ENCODE results near the gene TMEM125. TPM values are rescaled to one million over a fixed set of nuclear protein-coding genes. Genes with fewer than 3 reads are reported as not detected.

Gene TMEM125
- total RNA-seq, 4 donors from 2014 or later, result 0.24 to 1.0 TPM; not detected in 2

DNA sequence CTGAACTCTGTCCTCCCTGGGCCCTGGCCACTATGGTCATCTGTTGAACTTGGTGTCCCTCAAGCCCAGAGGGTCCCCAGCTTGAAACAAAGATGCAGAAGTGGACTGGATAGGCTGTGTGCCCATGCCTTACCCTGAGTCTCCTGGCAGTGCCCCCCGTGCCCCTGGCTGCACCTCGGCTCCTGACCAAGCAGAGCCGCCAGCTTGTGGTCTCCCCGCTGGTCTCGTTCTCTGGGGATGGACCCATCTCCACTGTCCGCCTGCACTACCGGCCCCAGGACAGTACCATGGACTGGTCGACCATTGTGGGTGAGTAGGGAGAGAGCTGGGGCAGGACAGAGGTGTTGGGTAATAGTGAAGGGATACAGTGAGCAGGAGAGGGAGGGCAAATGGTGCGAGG lies 41.7 kb downstream of the TMEM125 start:
- no peak for ATAC-seq (ENCODE audit: low FRiP score)

DNA sequence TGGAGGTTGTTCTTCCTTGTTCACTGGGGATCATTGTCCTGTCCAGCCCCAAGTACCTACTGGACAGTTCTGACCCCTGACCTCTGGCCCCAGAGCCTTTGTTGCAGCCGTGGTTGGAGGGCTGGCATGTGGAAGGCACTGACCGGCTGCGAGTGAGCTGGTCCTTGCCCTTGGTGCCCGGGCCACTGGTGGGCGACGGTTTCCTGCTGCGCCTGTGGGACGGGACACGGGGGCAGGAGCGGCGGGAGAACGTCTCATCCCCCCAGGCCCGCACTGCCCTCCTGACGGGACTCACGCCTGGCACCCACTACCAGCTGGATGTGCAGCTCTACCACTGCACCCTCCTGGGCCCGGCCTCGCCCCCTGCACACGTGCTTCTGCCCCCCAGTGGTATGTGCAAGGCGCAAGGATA lies 42.4 kb downstream of the TMEM125 start:
- no peak for ATAC-seq (ENCODE audit: low FRiP score)
- no peak for DNase-seq (ENCODE audit: low spot score)
- TF ChIP-seq, protein P1, sequence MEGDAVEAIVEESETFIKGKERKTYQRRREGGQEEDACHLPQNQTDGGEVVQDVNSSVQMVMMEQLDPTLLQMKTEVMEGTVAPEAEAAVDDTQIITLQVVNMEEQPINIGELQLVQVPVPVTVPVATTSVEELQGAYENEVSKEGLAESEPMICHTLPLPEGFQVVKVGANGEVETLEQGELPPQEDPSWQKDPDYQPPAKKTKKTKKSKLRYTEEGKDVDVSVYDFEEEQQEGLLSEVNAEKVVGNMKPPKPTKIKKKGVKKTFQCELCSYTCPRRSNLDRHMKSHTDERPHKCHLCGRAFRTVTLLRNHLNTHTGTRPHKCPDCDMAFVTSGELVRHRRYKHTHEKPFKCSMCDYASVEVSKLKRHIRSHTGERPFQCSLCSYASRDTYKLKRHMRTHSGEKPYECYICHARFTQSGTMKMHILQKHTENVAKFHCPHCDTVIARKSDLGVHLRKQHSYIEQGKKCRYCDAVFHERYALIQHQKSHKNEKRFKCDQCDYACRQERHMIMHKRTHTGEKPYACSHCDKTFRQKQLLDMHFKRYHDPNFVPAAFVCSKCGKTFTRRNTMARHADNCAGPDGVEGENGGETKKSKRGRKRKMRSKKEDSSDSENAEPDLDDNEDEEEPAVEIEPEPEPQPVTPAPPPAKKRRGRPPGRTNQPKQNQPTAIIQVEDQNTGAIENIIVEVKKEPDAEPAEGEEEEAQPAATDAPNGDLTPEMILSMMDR (IDR thresholded peaks at IDR 0.05), result no peak

More for the DNA sequence above, 41.7 kb downstream of the TMEM125 start:
- TF ChIP-seq, protein P1 (IDR thresholded peaks at IDR 0.05), result no peak
- DNase-seq (ENCODE audit: low spot score), result no peak

DNA sequence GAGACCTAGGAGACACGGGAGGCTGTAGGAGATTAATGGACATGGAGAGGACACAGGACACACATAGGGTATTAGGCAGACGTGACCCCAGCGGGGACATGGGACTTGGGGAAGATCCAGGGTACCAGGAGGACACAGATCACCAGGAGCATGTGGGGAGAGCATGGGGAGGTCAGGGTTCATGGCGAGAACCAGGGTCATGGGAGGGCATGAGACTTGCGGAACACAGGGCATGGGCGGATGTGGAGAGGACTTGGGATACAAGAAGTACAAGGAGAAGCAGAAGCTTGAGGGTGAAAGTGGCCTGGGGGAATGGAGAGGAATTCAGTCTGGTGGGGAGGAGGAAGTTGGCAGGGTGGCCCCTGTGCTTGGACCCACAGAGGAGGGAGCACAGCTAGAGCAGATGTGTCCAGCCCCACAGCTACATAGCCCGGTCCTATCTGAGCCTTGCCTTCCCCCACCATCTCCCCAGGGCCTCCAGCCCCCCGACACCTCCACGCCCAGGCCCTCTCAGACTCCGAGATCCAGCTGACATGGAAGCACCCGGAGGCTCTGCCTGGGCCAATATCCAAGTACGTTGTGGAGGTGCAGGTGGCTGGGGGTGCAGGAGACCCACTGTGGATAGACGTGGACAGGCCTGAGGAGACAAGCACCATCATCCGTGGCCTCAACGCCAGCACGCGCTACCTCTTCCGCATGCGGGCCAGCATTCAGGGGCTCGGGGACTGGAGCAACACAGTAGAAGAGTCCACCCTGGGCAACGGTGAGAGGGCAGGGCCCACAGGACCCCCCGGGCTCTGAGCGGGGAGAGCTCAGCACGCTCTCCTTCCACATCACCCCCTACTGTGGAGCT lies 43.1 kb downstream of the TMEM125 start:
- ATAC-seq (ENCODE audit: low FRiP score) (no peak), DNase-seq (ENCODE audit: low spot score) (no peak)
- TF ChIP-seq, protein P1 (IDR thresholded peaks at IDR 0.05), result no peak

DNA sequence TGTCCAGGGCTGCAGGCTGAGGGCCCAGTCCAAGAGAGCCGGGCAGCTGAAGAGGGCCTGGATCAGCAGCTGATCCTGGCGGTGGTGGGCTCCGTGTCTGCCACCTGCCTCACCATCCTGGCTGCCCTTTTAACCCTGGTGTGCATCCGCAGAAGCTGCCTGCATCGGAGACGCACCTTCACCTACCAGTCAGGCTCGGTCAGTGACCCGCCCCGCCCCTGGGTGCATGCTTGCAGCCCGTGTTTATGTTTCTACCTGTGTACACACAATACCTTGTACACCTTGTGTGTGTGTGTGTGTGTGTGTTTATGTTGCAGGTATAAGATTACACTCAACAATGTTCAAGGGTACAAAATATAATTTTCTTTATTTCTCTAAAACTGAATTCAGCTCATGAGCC lies 44.0 kb downstream of the TMEM125 start:
- no peak for DNase-seq (ENCODE audit: low spot score)
- ATAC-seq (ENCODE audit: low FRiP score), result no peak
- TF ChIP-seq, protein P1 (IDR thresholded peaks at IDR 0.05), result no peak

DNA sequence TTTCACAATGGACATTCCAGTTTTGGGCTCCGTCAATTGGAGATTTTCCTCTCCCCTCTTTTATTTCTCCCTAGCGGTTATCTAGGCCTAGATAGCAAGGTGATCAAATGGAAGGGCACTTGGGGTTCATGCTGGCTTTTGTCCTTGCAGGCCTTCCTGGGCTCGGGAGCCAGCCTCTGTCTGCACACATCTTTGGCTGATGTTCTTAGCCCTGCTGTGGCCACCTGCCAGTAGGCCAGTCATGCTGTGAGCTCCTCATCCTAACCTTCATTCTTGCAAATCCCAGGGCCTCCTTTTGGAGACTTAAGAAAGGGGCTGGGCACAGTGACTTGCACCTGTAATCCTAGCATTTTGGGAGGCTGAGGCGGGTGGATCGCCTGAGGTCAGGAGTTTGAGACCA lies 44.5 kb downstream of the TMEM125 start:
- TF ChIP-seq, protein P1 (IDR thresholded peaks at IDR 0.05), result no peak
- ATAC-seq (ENCODE audit: low FRiP score) (no peak), DNase-seq (ENCODE audit: low spot score) (no peak)

DNA sequence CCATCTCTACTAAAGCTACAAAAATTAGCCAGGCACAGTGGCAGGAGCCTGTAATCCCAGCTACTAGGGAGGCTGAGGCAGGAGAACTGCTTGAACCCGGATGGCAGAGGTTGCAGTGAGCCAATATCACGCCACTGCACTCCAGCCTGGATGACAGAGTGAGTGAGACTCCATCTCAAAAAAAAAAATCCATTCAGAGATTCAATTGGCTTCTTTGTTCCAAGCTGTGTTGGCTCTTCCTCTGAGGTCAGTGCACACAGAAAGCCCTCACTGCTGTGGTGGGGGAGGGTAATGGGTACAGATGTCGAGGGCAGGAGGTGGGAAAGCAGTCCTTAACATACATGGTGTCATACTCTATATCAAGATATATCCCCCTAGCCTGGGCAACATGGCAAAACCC lies 45.7 kb downstream of the TMEM125 start:
- no peak for ATAC-seq (ENCODE audit: low FRiP score)
- DNase-seq (ENCODE audit: low spot score), result no peak
- TF ChIP-seq, protein P1 (IDR thresholded peaks at IDR 0.05), result no peak

All from omental fat pad (tissue), 4 donors.